HTR-8/SVneo (cell line): Measurements from ENCODE around the gene DIP2C.
"Not testable (repeated sequence)": the region's sequence is repeated elsewhere in the genome, so short reads cannot be mapped to it uniquely, and the experiment has no call there.

Experiments
- DNase-seq: peaks from one replicate; pipeline ENCODE4 v3.0.0; 2011; ENCODE audit warnings: low spot score, mixed read lengths; ENCODE audit not compliant: insufficient read length
- FAIRE-seq: peaks from 2 replicates; lab custom pipeline; 2011; peaks lifted over from hg19 to GRCh38; lab: Jason Lieb, UNC

DIP2C gene

DNA sequence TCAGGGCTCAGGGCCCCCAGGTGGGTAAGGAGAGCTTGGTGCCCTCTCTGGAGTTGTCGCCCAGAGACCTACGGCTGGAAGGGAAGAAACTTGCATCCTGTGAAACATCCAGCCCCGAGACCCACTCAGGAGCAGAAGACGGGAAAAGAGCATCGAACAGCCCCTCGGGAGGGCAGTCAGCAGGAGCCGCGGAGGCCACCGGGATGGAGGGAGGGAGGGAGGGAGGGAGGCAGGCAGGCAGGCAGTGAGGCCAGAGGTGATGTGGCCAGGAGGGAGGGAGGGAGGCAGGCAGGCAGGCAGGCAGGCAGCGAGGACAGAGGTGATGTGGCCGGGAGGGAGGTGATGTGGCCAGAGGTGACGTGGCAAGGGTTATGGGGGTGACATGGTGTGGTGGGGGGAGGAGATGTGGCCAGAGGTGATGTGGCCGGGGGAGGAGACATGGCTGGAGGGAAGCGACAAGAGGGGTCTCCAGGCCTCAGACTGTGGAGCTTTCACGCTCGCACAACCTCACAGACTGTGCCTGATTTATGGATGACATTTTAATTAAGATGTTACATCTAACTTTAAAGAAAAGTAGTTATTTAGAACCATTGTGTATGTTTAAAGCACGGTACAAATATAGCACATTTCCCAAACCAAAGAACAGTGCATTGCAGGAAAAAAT, 141.1 kb downstream of the DIP2C start:
- no peak for FAIRE-seq

DNA sequence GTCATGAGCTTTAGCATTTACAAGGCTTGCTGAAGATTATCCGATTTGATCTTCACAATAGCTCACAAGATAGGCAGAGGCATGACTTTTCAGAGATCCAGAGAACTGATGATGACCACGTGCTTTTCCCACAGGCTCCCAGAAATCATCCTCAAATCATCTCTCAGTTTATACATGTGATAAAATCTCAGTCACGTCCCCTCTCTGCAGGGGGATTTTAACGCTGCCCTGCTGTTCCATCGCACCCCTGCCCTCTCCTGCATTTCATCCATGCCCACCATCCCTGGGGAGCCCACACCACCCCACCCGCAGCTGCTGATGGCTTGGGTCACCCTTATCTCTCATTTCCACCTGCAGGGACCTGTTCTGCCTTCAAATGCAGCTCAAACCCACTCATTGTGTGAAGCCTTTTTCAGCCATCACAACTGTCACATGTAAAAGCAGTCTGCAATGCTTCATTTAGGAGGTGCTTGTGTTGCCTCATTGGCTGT, 141.8 kb downstream of the DIP2C start:
- DNase-seq (no peak), FAIRE-seq (no peak)

More for the DNA sequence above, 141.1 kb downstream of the DIP2C start:
- no peak for DNase-seq

DNA sequence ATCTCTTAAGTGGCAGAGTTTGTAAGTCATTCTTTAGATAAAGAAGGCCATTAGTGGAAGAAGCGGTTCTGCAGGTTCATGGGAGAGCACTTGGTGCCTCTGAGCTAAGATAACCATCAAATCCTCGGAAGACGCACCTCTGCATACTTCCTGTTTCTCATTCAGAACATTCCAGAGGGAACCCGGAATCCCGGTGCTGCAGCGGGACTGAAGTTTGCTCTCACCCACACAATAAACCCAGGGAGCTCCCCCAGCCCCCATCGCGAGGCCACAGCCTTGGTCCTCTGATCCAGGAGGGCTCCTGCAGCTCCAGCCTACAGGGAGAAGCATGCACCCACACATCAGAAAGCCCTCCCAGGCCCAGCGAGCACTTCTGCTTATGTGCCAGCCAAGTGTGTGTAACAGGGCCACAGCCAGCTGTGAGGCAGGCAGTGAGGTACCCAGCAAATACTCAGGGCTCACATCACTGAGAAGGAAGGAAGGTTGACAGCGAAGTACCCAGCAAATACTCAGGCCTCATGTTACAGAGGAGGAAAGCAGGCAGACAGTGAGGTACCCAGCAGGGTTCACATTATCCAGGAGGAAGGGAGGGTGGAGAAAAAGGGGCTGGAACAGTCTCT, 142.4 kb downstream of the DIP2C start:
- no peak for DNase-seq

DNA sequence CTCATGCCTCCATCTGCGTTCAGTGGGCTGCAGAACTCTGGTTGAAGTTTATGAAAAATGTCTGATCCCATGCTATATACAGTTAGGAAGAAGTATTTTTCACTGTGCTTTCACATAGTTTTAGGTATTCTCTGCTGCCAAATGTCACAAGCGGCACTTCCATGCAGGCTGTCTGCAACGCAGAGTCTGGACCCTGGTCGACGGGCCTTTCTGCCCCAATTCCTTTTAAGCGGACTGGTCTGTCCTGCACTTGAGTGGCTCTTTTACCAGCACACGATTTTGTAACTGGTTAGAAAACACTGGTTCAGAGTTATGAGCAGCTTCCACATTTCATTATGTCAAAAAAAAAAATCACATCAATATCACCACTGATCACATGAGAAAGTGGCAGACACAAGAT, 143.0 kb downstream of the DIP2C start:
- FAIRE-seq (no peak), DNase-seq (no peak)

More for the DNA sequence above, 142.4 kb downstream of the DIP2C start:
- FAIRE-seq, result no peak

DNA sequence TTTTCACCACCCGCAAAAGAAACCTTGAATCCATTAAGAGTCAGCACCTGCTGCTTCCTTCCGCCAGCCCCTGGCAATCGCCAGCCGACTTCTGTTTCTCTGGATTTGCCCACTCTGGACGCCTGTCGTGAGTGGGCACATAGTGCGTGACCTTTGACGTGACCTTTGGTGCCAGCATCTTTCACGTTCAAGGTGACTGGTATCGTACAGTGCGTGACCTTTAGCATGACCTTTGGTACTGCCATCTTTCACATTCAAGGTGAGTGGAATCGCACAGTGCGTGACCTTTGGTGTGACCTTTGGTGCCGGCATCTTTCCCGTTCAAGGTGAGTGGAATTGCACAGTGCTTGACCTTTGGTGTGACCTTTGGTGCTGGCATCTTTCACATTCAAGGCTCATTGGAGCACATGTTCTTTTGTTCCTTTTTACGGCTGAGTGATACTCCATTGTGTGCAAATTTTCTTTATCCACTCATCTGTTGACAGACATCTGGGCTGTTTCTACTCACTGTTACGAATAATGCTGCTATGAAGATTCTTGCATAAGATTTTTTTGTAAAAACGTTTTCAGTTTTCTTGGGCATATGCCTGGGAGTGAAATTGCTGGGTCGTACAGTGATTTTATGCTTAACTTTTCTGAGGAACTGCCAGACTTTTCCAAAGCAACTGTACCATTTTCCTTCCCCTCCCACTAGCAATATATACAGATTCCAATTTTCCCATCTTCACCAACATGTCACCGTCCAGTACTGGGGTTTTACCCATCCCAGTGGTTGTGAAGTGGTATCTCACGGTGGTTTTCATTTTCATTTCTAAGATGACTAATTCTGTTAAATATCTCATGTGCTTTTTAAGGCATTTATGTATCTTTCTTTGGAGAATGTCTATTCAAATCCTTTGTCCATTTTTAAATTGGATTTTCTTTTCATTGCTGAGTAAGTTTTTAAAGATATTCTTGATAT, 145.3 kb downstream of the DIP2C start:
- FAIRE-seq, result no peak
- DNase-seq, result no peak

DNA sequence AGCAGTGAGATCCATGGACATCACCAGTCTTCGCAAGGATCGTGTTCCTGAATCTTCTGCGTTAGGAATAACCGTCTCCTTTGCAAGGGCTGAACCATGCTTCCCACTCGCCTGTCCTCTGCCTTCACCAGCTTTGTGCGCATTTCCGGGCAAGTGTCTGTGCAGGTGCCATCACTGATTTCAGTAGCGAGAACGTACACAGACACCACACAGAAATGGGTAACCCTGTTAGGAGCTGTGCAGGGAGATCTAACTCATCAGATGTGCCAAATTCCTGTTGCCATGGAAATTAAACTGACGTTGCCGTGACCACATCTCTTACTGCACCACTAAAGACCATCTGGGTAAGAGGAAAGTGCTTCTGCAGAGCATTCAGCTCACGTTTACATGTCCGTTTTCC, 146.3 kb downstream of the DIP2C start:
- FAIRE-seq, result no peak
- no peak for DNase-seq

DNA sequence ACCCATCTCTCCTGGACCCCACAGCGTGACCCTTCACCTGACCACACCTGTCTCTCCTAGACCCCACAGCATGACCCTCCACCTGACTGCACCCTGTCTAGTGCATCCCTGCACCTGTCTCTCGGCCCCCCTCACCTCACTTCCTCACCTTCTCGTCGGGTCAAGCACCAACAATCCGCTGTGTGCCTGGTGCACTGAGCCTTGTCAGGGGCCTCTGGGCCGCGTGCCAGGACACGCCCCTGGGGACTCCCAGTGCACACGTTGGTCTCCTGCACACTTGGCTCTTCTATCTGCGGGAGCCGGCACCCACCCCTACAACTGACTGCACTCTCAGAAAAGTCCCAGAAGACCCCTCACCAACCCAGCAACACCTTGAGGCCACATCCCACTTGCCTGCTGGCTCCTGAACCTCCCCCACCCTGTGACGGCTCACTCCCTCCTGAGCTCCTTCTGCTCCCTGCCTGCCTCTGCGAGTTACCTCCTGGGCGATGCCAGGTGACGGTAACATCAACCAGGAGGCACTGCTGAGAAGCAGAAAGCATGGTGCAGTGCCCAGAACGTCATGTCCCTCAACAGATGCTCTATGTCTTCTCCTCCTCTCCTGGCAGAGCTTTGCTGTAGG, 147.6 kb downstream of the DIP2C start:
- FAIRE-seq (no peak), DNase-seq (no peak)

DNA sequence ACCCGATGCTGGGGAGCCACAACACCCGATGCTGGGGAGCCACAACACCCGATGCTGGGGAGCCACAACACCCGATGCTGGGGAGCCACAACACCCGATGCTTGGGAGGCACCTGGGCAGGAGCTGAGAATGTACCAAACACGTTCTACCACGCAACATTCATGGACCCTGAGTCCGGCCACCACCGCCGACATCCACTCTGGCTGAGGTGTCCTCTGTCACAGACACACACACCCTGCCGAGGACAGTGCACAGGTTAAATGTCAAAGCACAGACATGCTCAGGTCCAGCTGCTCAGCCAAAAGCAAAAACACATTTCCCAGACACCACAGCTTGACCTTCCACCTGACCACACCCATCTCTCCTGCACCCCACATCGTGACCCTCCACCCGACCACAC, 148.4 kb downstream of the DIP2C start:
- FAIRE-seq (no peak), DNase-seq (no peak)

DNA sequence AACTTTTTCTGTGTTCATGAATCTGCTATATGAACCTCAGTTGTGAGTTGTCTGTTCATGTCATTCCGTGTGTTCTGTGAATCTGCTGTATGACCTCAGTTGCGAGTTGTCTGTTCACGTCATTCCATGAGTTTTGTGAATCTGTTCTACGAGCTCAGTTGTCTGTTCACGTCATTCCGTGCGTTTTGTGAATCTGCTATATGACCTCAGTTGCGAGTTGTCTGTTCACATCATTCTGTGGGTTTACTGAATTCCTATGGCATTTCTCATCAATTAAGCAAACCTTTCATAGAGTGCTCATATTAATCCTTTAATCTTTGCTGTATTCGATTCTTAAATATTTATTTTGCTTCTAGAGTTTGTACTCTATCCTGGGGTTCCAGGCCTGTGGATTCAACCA, 150.6 kb downstream of the DIP2C start:
- FAIRE-seq, result no peak
- DNase-seq, result no peak

DNA sequence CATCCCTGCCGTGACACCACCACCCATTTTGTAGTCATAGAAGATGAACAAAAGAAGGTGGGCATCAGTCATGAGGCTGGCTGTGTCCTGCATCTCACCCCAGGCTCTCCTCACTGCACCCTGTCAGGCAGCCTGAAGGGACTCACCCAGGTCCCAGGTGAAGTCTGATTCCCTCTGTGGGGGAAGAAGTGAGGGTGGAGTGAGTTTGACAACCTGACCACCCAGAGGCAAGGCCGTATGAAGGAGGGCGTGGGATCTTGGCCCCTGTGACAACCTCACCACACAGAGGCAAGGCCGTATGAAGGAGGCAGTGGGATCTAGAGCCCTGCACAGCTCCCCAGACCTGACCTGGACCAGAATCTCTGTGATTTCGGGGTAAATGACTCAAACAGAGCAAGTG, 152.5 kb downstream of the DIP2C start:
- DNase-seq (no peak), FAIRE-seq (no peak)

DNA sequence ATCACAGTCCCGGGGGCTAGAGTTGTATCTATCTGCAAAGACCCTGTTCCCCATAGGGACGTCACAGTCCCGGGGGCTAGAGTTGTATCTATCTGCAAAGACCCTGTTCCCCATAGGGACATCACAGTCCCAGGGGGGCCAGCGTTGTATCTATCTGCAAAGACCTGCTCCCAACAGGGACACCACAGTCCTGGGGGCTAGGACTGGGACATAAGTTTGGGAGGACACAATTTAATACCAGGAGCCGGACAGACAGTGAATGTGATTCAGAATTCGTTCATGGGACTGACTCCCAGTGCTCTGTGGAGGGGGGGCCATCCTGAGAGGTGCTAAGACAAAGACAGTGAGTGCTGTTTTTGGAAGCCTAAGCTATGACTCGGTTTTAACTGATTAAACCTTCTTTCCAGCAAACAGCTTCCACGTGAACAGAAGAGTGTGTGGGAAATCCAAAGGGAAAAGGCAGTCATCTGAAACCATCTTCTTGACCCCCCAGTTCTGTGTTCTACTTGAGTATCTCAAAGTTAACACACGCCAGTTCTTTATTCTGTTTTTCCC, 153.0 kb downstream of the DIP2C start:
- no peak for DNase-seq
- no peak for FAIRE-seq

DNA sequence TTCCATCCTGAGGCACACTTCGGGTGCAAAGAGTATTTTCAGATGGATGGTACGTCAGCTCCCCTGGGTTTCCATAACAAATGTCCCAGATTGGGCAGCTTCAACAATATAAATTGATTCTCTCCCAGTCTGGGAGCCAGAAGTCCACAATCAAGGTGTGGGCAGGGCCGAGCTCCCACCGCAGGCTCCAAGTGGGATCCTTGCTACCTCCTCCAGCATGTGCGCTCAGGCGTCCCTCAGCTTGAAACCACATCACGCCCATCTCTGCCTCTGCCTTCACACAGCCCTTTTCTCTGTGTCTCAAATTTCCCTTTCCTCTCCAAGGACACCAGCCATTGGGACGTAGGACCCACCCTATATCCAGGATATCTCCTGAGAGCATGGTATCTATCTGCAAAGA, 153.5 kb downstream of the DIP2C start:
- FAIRE-seq (no peak), DNase-seq (no peak)

DNA sequence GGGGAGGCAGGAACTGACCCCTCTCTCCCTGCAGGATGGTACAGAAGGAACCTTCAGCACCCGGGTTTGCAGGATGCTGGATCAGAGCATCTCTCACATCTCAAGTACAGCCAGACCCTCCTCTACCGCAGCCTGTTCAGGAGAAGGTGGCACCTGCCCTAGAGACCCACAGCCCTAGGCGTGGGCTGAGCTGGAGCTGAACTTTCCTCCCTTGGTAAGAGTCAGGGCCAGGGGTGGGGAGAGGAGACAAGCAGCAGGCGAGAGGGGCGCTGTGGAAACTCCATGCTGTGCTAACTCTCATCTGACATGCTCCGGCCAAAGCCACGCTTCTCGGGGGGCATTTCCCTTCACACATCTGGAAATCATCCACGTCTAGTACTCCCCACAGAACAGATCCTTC, 154.4 kb downstream of the DIP2C start:
- no peak for FAIRE-seq

DNA sequence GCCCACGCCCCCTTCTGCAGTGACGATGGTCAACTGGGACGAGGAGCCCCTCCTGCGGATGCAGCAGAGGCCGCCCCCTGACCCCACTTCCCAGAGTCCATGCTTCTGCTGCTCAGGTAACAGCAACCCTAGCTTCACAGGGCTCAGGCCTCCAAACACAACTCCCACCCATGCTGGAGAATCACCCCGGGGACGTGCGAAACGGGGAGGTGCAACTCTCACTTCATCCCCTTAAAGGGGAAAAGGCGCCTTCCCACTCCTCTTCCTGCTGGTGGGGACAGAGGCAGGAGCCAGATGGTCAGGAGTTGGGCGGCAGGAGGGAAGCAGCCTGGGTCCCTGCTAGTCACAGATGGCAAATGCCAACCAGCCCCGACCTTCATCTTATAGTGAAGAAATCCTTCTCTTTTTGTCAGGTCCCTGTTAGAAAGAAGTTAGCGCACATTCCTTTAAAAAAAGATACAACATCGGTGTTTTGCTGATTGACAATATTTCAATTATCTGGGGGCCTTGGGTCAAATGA, 155.4 kb downstream of the DIP2C start:
- FAIRE-seq, result no peak

More for the DNA sequence above, 154.4 kb downstream of the DIP2C start:
- DNase-seq, result no peak

DNA sequence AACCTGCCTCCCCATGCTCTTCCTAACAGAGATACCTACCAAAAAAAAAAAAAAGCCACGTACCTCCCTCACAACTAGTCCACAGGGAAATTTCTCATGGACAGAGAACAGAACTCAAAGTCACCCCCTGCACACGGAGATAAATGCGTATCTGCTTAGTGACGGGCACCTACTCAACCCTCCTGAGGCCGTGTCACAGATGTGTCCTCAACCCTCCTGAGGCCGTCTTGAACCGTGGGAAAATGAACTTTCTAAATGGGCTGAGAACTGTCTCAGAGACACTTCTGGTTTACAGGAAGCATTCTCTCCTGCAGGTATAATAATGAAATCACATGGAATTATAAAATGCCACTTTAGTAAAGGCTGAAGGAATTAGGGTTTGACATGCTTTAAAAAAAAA, 155.9 kb downstream of the DIP2C start:
- FAIRE-seq, result no peak
- DNase-seq, result no peak

More for the DNA sequence above, 155.4 kb downstream of the DIP2C start:
- no peak for DNase-seq

DNA sequence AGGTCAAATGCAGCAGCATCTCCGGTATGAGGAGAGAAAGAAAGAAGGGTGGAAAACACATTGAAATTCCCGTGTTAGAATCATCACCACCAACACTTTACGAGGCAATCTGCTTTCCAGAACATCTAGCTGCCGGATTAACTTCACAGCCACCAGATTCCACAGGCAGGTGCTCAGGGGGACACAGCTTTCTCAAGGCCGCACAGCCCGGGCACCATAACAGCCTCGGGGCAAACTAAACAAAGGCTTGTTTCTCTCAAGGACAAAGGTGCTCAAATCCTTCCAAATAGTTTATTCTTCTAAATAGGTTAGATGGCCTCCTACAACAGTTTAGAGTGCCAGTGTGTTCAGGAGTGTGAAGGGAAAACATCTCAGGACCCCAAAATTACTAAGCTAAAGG, 156.3 kb downstream of the DIP2C start:
- FAIRE-seq (no peak), DNase-seq (no peak)

DNA sequence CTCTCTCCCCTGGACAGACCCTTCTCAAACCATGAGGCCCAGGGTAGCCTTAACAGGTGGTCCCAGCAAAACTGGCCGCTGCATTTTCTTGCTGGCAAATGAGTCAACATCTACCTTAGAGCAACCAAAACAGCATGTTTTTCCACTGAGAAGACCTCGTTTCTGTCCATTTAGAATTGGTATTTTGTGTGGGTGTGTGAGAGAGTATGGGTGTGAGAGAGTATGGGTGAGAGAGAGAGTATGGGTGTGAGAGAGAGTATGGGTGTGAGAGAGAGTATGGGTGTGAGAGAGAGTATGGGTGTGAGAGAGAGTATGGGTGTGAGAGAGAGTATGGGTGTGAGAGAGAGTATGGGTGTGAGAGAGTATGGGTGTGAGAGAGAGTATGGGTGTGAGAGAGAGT, 157.1 kb downstream of the DIP2C start:
- not testable (repeated sequence) for DNase-seq, FAIRE-seq

DNA sequence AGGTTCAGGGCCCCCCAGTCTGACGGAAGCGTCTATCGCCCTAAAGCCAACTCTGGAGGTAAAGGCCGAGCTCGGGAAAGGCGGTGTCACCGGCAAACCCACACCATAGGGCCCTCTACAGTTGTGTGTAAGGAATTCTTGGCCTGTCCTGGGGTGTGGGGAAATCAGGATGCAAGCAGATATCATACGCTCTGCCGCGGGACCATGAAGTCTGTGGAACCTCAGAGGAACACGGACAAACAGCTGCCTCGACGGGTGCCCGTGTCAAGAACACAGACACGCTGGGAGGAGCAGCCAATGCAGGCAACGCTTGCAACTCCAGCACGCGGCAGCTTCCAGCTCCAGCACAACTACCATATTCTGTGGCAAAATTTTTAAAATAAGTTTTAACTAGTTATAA, 157.9 kb downstream of the DIP2C start:
- DNase-seq, result no peak
- no peak for FAIRE-seq

DNA sequence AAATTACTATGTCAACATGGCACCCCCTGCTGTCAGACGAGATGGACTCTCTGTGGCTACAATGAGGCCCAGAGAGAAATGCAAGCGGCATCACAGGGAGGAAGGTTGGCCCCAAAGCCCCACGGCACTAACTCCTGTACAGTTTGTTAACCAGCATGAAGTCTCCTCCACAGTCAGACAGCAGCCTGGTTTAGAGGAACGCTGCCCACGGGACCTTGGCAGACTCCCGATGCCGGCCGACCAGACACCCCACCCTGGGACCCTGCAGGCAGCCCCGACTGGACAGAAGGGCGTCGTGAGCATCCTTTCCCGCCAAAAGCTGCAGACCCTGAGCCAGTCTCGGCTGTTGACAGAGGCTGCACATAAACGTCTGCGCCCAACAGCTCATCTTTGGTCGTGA, 158.8 kb downstream of the DIP2C start:
- DNase-seq (no peak), FAIRE-seq (no peak)
